Prostate gland (tissue), 2 donors: ENCODE measurements around the gene CCR9. TPM values are rescaled to one million over a fixed set of nuclear protein-coding genes. Genes with fewer than 3 reads are reported as not detected.

Experiments used
- DNase-seq: peaks from one replicate; pipeline ENCODE4 v3.0.0-alpha.2; 2019; ENCODE audit warnings: low spot score
- H3K27ac ChIP-seq, 2 donors: fragments of 200-600 bp; sonication (generic); 2 replicates each; pipeline ENCODE4 v1.5.1; 2017 to 2019
- H3K27me3 ChIP-seq: fragments of 200-600 bp; sonication (generic); replicated peaks from 2 replicates; pipeline ENCODE4 v1.5.1; 2019; ENCODE audit not compliant: insufficient read depth
- H3K36me3 ChIP-seq, 2 donors: fragments of 200-600 bp; sonication (generic); 1 replicate in 1 of 2; 2 replicates in 1 of 2; pipeline versions ENCODE4 v1.5.1 to v1.8.1; 2017 to 2019
- H3K4me1 ChIP-seq: fragments of 200-600 bp; sonication (generic); replicated peaks from 2 replicates; pipeline ENCODE4 v1.5.1; 2019
- H3K4me3 ChIP-seq, 2 donors: fragments of 200-600 bp; sonication (generic); 2 replicates each; pipeline ENCODE4 v1.5.1; 2017 to 2019
- H3K9me3 ChIP-seq: fragments of 200-600 bp; sonication (generic); 2 replicates; pipeline ENCODE4 v1.5.1; 2017
- POLR2A ChIP-seq: fragments of 450-650 bp; IDR thresholded peaks from one replicate; pipeline ENCODE4 v1.6.1; 2016; ENCODE audit warnings: antibody characterized with exemption, mild to moderate bottlenecking
- POLR2AphosphoS5 ChIP-seq: sonication (generic); formaldehyde crosslinking; IDR thresholded peaks from one replicate; pipeline ENCODE4 v1.6.1; 2017; ENCODE audit warnings: antibody characterized with exemption
- WGBS: methylation state at CpG from one replicate; pipeline ENCODE4 v1.1.5; 2018; 5-methylcytosine and 5-hydroxymethylcytosine counted together
- intact Hi-C: fragments of 100-400 bp; cut with DNase I; formaldehyde crosslinking; loops from one replicate; pipeline ENCODE4 v1.14.2; 2022
- total RNA-seq, 2 donors: library from RNA; depleted of rRNA; stranded (reverse); fragments of >200 nt; gene quantifications; one replicate each; pipeline ENCODE4 v1.1.0, GENCODE V29; 2016
- TF ChIP-seq, protein P1 (sequence below), 4 experiments: fragments of 200-600 bp in 2 of 4; fragments of 450-650 bp in 2 of 4; sonication (generic) in 2 of 4; IDR thresholded peaks; 1 replicate in 3 of 4; 2 replicates in 1 of 4; pipeline ENCODE4 v1.5.1; 2016 to 2019; ENCODE audit warnings: antibody characterized with exemption in 4 of 4, mild to moderate bottlenecking in 2 of 4, moderate library complexity in 2 of 4

The CCR9 gene
- total RNA-seq, 2 donors from 2014 or later = 0.09 TPM; not detected in 1

DNA sequence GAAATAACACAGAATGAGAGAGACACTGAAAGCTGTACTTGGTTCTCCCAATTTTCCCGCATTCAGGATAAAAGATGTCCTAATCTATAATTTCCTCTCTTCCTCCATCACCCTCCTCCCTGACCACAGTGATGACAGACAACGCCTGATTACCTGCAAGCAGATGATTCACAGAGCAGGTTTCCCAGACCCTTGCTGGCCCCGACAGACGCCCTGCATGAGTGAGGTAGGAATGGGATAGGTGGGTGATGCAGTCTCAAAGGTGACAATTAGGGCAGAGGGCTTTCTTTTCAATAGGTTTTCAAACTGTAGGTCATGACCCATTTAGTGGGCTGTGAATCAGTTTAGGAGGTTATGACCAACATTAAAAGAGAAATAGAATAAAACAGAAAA, 51.7 kb downstream of the CCR9 start:
- Histone ChIP-seq H3K36me3 (peaks cover 0 to 14% of the 10 kb centered on the region in 2 donors), H3K4me3 (no peak overlapping the region), H3K27me3 (no peaks in the 10 kb centered on the region), H3K9me3 (no peaks in the 10 kb centered on the region), H3K4me1 (no peaks in the 10 kb centered on the region), H3K27ac (no peak overlapping the region)
- DNase-seq = no peak
- intact Hi-C loops = loop anchor here (1.0 kb wide), 1 partner anchor 141 kb away; no protein-coding TSS in a partner anchor
- WGBS = 92% methylated on average over 4 of the region's 4 CpGs
- TF ChIP-seq POLR2AphosphoS5 (no peak), POLR2A (no peak)
- TF ChIP-seq, protein P1, sequence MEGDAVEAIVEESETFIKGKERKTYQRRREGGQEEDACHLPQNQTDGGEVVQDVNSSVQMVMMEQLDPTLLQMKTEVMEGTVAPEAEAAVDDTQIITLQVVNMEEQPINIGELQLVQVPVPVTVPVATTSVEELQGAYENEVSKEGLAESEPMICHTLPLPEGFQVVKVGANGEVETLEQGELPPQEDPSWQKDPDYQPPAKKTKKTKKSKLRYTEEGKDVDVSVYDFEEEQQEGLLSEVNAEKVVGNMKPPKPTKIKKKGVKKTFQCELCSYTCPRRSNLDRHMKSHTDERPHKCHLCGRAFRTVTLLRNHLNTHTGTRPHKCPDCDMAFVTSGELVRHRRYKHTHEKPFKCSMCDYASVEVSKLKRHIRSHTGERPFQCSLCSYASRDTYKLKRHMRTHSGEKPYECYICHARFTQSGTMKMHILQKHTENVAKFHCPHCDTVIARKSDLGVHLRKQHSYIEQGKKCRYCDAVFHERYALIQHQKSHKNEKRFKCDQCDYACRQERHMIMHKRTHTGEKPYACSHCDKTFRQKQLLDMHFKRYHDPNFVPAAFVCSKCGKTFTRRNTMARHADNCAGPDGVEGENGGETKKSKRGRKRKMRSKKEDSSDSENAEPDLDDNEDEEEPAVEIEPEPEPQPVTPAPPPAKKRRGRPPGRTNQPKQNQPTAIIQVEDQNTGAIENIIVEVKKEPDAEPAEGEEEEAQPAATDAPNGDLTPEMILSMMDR (IDR thresholded peaks at IDR 0.05) = no peak

DNA sequence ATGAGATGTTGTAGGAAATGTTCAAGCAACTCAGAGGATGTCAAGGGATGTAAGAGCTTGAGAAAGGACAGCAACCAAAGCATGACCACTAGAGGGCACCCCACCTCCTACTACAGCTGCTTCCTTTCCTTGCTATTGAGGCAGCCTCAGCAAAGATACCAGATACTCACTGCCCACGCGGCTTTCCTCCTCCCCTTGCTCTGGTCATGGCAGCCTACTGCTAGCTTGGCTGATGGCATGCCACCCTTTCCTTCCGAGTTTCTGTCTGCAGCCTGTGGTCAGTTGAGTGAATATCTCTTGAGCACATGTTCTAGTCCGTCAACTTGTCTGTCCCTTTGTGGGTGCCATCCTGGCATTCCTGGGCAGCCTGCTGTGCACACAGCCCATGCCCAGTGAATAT, 52.5 kb downstream of the CCR9 start:
- Histone ChIP-seq H3K36me3 (peaks cover 0 to 14% of the 10 kb centered on the region in 2 donors), H3K4me3 (no peak overlapping the region), H3K27ac (no peak overlapping the region), H3K27me3 (no peaks in the 10 kb centered on the region), H3K9me3 (no peaks in the 10 kb centered on the region), H3K4me1 (no peaks in the 10 kb centered on the region)
- peak; percentile 89 for DNase-seq
- intact Hi-C loops = loop anchor here (1.0 kb wide), 1 partner anchor 140 kb away; no protein-coding TSS in a partner anchor
- TF ChIP-seq POLR2A (no peak), POLR2AphosphoS5 (peak; percentile 46)
- TF ChIP-seq, protein P1 (IDR thresholded peaks at IDR 0.05) = peak; percentile 76 to 94 (median 90)
- WGBS = 30% methylated on average over 4 of the region's 4 CpGs

DNA sequence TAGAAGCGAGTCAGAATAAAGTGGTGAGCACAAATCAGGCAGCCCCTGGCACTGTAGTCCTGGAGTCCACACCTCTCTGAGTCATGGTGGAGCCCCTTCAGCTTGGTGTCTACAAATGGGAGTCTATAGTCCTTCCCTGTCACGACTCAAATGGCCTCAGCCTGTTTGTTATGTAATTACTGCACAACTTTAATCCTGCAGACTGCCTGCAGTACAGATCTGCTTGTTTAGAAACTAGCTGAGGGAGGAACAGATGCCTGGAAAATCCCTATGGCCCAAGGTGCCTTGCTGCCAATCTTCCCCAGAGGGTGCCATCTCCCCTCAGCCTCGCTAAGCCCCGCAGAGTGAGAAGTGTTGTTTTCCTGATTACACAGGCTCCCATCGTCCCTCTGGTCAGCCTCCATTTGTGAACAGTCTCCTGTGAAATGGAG, 53.0 kb downstream of the CCR9 start:
- H3K9me3 ChIP-seq = no peaks in the 10 kb centered on the region
- no peak overlapping the region for H3K27ac ChIP-seq
- no peak overlapping the region for H3K4me3 ChIP-seq
- peaks cover 0 to 14% of the 10 kb centered on the region in 2 donors for H3K36me3 ChIP-seq
- H3K27me3 ChIP-seq = no peaks in the 10 kb centered on the region
- no peaks in the 10 kb centered on the region for H3K4me1 ChIP-seq
- DNase-seq = no peak
- TF ChIP-seq, protein P1 (IDR thresholded peaks at IDR 0.05) = no peak
- TF ChIP-seq POLR2A (no peak), POLR2AphosphoS5 (no peak)
- intact Hi-C loops = no loop called here
- WGBS = 60% methylated on average over 5 of the region's 5 CpGs

DNA sequence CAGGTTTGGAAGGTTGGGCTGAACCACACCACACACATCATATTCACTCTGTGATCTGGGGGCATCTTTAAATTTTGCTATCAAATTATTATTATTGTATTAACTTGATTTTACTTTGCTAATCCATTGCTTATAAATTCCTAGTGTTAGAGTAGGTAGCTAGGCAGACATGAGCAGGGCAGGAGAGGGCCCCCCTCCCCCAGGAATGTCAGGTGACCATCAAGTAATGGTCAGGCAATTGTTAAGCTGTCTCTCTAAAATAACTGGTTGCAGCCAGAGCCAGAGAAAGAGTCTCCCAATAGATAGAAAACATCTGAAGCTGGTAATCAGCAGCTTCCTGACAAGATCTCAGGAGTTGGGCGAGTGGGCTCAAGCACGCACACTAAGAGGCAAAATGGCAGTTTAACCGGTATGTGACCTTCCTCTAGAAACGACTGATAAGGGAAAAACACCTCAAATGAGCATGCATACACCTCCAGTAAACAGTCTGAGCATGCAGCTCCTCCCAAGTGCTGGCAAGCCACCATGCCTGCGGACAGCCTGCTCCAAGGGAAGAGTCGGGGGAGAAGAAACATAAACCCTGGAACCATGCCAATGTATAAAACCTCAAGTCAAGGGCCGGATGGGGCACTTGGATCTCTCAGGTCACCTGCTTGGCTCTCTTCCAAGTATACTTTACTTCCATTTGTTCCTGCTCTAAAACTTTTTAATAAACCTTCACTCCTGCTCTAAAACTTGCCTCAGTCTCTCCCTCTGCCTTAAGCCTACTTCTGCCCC, 53.8 kb downstream of the CCR9 start:
- Histone ChIP-seq H3K4me3 (no peak overlapping the region), H3K27ac (no peak overlapping the region), H3K9me3 (no peaks in the 10 kb centered on the region), H3K27me3 (no peaks in the 10 kb centered on the region), H3K36me3 (peaks cover 0 to 14% of the 10 kb centered on the region in 2 donors), H3K4me1 (no peaks in the 10 kb centered on the region)
- DNase-seq = no peak
- 66% methylated on average over 7 of the region's 7 CpGs for WGBS
- intact Hi-C loops = loop anchor here (5.0 to 10.0 kb wide), 2 partner anchors 57 to 505 kb away; partner anchors contain the start of gene FYCO1
- TF ChIP-seq, protein P1 (IDR thresholded peaks at IDR 0.05) = no peak
- TF ChIP-seq POLR2AphosphoS5 (no peak), POLR2A (no peak)
